H9 (cell line): ENCODE data around the gene SETD4. TPM values are rescaled to one million over a fixed set of nuclear protein-coding genes. Genes with fewer than 3 reads are reported as not detected.

Experiments
- DNase-seq: peaks from one replicate; pipeline ENCODE4 v3.0.0-alpha.2; 2017
- H2AFZ ChIP-seq: one replicate; pipeline ENCODE4 v1.6.1; 2013; ENCODE audit warnings: mild to moderate bottlenecking, low read length, control low read depth, moderate library complexity
- H2AK5ac ChIP-seq: 2 replicates; pipeline ENCODE4 v1.6.1; 2013; ENCODE audit warnings: low read length, control low read depth, mixed read lengths; ENCODE audit not compliant: insufficient read length
- H2BK120ac ChIP-seq: one replicate; pipeline ENCODE4 v1.6.1; 2013; ENCODE audit warnings: low read depth, mild to moderate bottlenecking, low read length, control low read depth, inconsistent platforms; ENCODE audit not compliant: poor library complexity, severe bottlenecking
- H2BK12ac ChIP-seq: 2 replicates; pipeline ENCODE4 v1.6.1; 2013; ENCODE audit warnings: low read length, control low read depth, mixed read lengths, low read depth; ENCODE audit not compliant: insufficient read length
- H2BK15ac ChIP-seq: 2 replicates; pipeline ENCODE4 v1.6.1; 2013; ENCODE audit warnings: low read depth, low read length, control low read depth
- H2BK20ac ChIP-seq: one replicate; pipeline ENCODE4 v1.6.1; 2013; ENCODE audit warnings: low read depth, mild to moderate bottlenecking, low read length, control low read depth, inconsistent platforms; ENCODE audit not compliant: poor library complexity, severe bottlenecking
- H2BK5ac ChIP-seq: 2 replicates; pipeline ENCODE4 v1.6.1; 2013; ENCODE audit warnings: low read length, control low read depth, mixed read lengths; ENCODE audit not compliant: insufficient read length
- H3K14ac ChIP-seq: 2 replicates; pipeline ENCODE4 v1.6.1; 2013; ENCODE audit warnings: low read length, control low read depth; ENCODE audit not compliant: insufficient read depth
- H3K18ac ChIP-seq: 2 replicates; pipeline ENCODE4 v1.6.1; 2013; ENCODE audit warnings: low read depth, mild to moderate bottlenecking, mixed read lengths, low read length, control low read depth; ENCODE audit not compliant: insufficient read length
- H3K23ac ChIP-seq: 2 replicates; pipeline ENCODE4 v1.6.1; 2013; ENCODE audit warnings: low read length, control low read depth, mixed read lengths, low read depth; ENCODE audit not compliant: insufficient read length
- H3K23me2 ChIP-seq: 2 replicates; pipeline ENCODE4 v1.6.1; 2013; ENCODE audit warnings: low read depth, mild to moderate bottlenecking, mixed read lengths, low read length, control low read depth; ENCODE audit not compliant: insufficient read length, poor library complexity, severe bottlenecking
- H3K27ac ChIP-seq: 2 replicates; pipeline ENCODE4 v1.5.1; 2013; ENCODE audit warnings: low read length, control low read depth, mixed read lengths, low read depth; ENCODE audit not compliant: insufficient read length
- H3K27me3 ChIP-seq: 2 replicates; pipeline ENCODE4 v1.6.1; 2013; ENCODE audit warnings: low read length, control low read depth, inconsistent platforms; ENCODE audit not compliant: insufficient read depth
- H3K4ac ChIP-seq: 2 replicates; pipeline ENCODE4 v1.6.1; 2013; ENCODE audit warnings: low read depth, mild to moderate bottlenecking, control low read depth, inconsistent platforms, low read length, moderate library complexity
- H3K4me1 ChIP-seq: 2 replicates; pipeline ENCODE4 v1.6.1; 2013; ENCODE audit warnings: low read length, control low read depth, inconsistent platforms; ENCODE audit not compliant: insufficient read depth
- H3K4me2 ChIP-seq: 2 replicates; pipeline ENCODE4 v1.6.1; 2013; ENCODE audit warnings: low read length, control low read depth, mixed read lengths; ENCODE audit not compliant: insufficient read length, insufficient read depth
- H3K56ac ChIP-seq: 2 replicates; pipeline ENCODE4 v1.6.1; 2013; ENCODE audit warnings: low read depth, mild to moderate bottlenecking, mixed read lengths, low read length, control low read depth; ENCODE audit not compliant: insufficient read length
- H3K79me1 ChIP-seq: 2 replicates; pipeline ENCODE4 v1.6.1; 2013; ENCODE audit warnings: low read depth, mild to moderate bottlenecking, moderate library complexity, low read length, control low read depth, inconsistent platforms; ENCODE audit not compliant: insufficient read depth, poor library complexity, severe bottlenecking
- H3K79me2 ChIP-seq: 2 replicates; pipeline ENCODE4 v1.6.1; 2013; ENCODE audit warnings: low read length, control low read depth, inconsistent platforms; ENCODE audit not compliant: insufficient read depth
- H3K9ac ChIP-seq: 2 replicates; pipeline ENCODE4 v1.6.1; 2013; ENCODE audit warnings: low read length, control low read depth, mixed read lengths; ENCODE audit not compliant: insufficient read length; ENCODE audit errors: extremely low read depth
- H3K9me3 ChIP-seq: one replicate; pipeline ENCODE4 v1.6.1; 2013; ENCODE audit warnings: low read depth, low read length, inconsistent platforms; ENCODE audit not compliant: control insufficient read depth
- H3T11ph ChIP-seq: one replicate; pipeline ENCODE4 v1.6.1; 2013; ENCODE audit warnings: mild to moderate bottlenecking, low read length, control low read depth, inconsistent platforms
- H4K20me1 ChIP-seq: one replicate; pipeline ENCODE4 v1.6.1; 2013; ENCODE audit not compliant: control insufficient read depth, insufficient read length, insufficient read depth
- H4K5ac ChIP-seq: 2 replicates; pipeline ENCODE4 v1.6.1; 2013; ENCODE audit warnings: low read depth, mild to moderate bottlenecking, mixed read lengths, low read length, control low read depth; ENCODE audit not compliant: insufficient read length
- H4K8ac ChIP-seq: replicated peaks from 2 replicates; pipeline ENCODE4 v1.6.1; 2013; ENCODE audit warnings: low read length, control low read depth, mixed read lengths, low read depth; ENCODE audit not compliant: insufficient read length
- H4K91ac ChIP-seq: 2 replicates; pipeline ENCODE4 v1.6.1; 2013; ENCODE audit warnings: low read depth, mild to moderate bottlenecking, moderate library complexity, mixed read lengths, low read length, control low read depth; ENCODE audit not compliant: insufficient read length
- H3K27ac Mint-ChIP-seq, 3 experiments: 2 replicates in 2 of 3; 3 replicates in 1 of 3; pipeline ENCODE4 v1.8.0; 2020 to 2021; ENCODE audit warnings: mixed read lengths in 3 of 3, mild to moderate bottlenecking in 1 of 3, moderate library complexity in 1 of 3
- H3K27me3 Mint-ChIP-seq: 2 replicates; pipeline ENCODE4 v1.8.0; 2021; ENCODE audit warnings: low read depth, mild to moderate bottlenecking, moderate library complexity, mixed read lengths
- H3K36me3 Mint-ChIP-seq, 3 experiments: 2 replicates in 2 of 3; 3 replicates in 1 of 3; pipeline ENCODE4 v1.8.0; 2020 to 2021; ENCODE audit warnings: low read depth in 3 of 3, mixed read lengths in 3 of 3; ENCODE audit not compliant: insufficient read depth in 1 of 3
- H3K4me1 Mint-ChIP-seq, 2 experiments: 2 replicates each; pipeline ENCODE4 v1.8.0; 2020; ENCODE audit warnings: mixed read lengths in 2 of 2
- H3K4me3 Mint-ChIP-seq, 2 experiments: 2 replicates in 1 of 2; 3 replicates in 1 of 2; pipeline ENCODE4 v1.8.0; 2020 to 2021; ENCODE audit warnings: mild to moderate bottlenecking in 2 of 2, mixed read lengths in 2 of 2, moderate library complexity in 1 of 2
- H3K9me3 Mint-ChIP-seq, 2 experiments: 2 replicates in 1 of 2; 3 replicates in 1 of 2; pipeline ENCODE4 v1.8.0; 2020; ENCODE audit warnings: mild to moderate bottlenecking in 2 of 2, mixed read lengths in 2 of 2, moderate library complexity in 1 of 2
- CTCF ChIP-seq: fragments of 200-600 bp; sonication (generic); conservative IDR thresholded peaks from 3 replicates; pipeline ENCODE4 v1.8.0; 2021; ENCODE audit warnings: antibody characterized with exemption, mild to moderate bottlenecking
- WGBS: extraction: QIAGEN DNeasy Blood & Tissue Kit; methylation state at CpG from one replicate; pipeline ENCODE4 v1.1.7; 2013; ENCODE audit warnings: missing lambda C conversion rate, low lambda C conversion rate, mixed read lengths; ENCODE audit not compliant: insufficient read length; ENCODE audit errors: extremely low coverage; 5-methylcytosine and 5-hydroxymethylcytosine counted together
- total RNA-seq: library from RNA; stranded (reverse); gene quantifications from 2 replicates; pipeline ENCODE4 v1.2.1, GENCODE V29; 2021

SETD4 gene
- total RNA-seq, 1 experiment from 2014 or later, result 52.5 TPM

GRCh38 chr21:36080386-36080785 lies 20.1 kb upstream of the SETD4 start:
- H2BK15ac ChIP-seq, result no peak overlapping the region
- H3K4me1 ChIP-seq, result no peaks in the 10 kb centered on the region; the same call in 1 of the 2 replicates
- H3K23me2 ChIP-seq, result no peaks in the 10 kb centered on the region
- no peak overlapping the region for H3K27ac ChIP-seq
- no peak overlapping the region for H3K27ac Mint-ChIP-seq
- no peak overlapping the region for H4K8ac ChIP-seq
- H3T11ph ChIP-seq, result no peak overlapping the region
- no peaks in the 10 kb centered on the region for H3K27me3 Mint-ChIP-seq
- H3K14ac ChIP-seq, result no peak overlapping the region
- H2BK5ac ChIP-seq, result no peak overlapping the region
- no peak overlapping the region for H4K5ac ChIP-seq
- H2BK20ac ChIP-seq, result no peak overlapping the region
- peaks cover 0 to 1% (median 0%) of the 10 kb centered on the region in 3 experiments; a peak in 2 of 7 replicates for H3K36me3 Mint-ChIP-seq
- no peaks in the 10 kb centered on the region for H3K27me3 ChIP-seq
- no peak overlapping the region for H3K18ac ChIP-seq
- H3K79me1 ChIP-seq, result no peaks in the 10 kb centered on the region
- no CpG with 5 or more reads among the region's 1 CpG for WGBS
- no peak overlapping the region for H3K56ac ChIP-seq
- no peak overlapping the region for H2BK120ac ChIP-seq
- H2BK12ac ChIP-seq, result no peak overlapping the region
- peaks cover 7% of the 10 kb centered on the region in 2 experiments for H3K4me1 Mint-ChIP-seq
- H4K20me1 ChIP-seq, result no peaks in the 10 kb centered on the region
- H3K9me3 Mint-ChIP-seq, result no peaks in the 10 kb centered on the region
- no peak overlapping the region for H3K4me3 Mint-ChIP-seq
- H3K79me2 ChIP-seq, result no peaks in the 10 kb centered on the region
- no peak overlapping the region for H3K9ac ChIP-seq
- no peak for DNase-seq
- TF ChIP-seq CTCF, result no peak
- no peak overlapping the region for H2AK5ac ChIP-seq
- no peak overlapping the region for H3K4ac ChIP-seq
- H3K9me3 ChIP-seq, result no peaks in the 10 kb centered on the region
- H2AFZ ChIP-seq, result no peak overlapping the region
- H3K23ac ChIP-seq, result no peak overlapping the region
- H3K4me2 ChIP-seq, result no peak overlapping the region
- H4K91ac ChIP-seq, result no peak overlapping the region
